ENCODE data around the gene GPLD1.

- TF ChIP-seq EZH2 (IDR thresholded peaks at IDR 0.05; ENCODE audit: borderline replicate concordance) (no peak), CTCF (IDR thresholded peaks at IDR 0.05; ENCODE audit: poor library complexity) (no peak)
Observed at GRCh38 chr6:24385536-24386269, 103.7 kb downstream of the GPLD1 start.
